ENCODE data around the gene GALNT5.

GALNT5 gene

DNA sequence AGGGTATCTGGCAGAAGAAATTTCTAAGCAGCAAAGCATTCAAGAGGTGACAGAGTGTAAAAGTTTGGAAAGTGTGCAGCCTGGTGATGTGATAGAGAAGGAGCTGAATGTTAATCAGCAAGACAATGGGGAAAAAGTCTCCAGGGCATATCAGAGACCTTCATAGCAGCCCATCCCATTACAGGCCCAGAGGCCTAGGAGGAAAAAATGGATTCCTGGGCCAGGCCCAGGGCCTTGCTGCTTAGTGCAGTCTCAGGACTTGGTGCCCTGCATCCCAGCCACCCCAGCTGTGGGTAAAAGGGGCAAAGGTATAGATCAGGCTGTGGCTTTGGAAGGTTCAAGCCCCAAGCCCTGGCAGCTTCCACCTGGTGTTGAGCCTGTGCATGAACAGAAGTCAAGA, 104.0 kb downstream of the GALNT5 start:
- Histone ChIP-seq H3K4me3 (ENCODE audit: low read length in 2 of 2) (no peak overlapping the region), H3K4me1 (ENCODE audit: control insufficient read depth in 2 of 2, insufficient read depth in 1 of 2, low read depth in 1 of 2, low read length in 2 of 2) (no peaks in the 10 kb centered on the region), H3K23ac (ENCODE audit: low read depth, low read length, poor library complexity) (no peak overlapping the region), H2BK12ac (ENCODE audit: low read length) (no peak overlapping the region), H4K91ac (ENCODE audit: low read depth, low read length, poor library complexity) (no peak overlapping the region), H2BK120ac (ENCODE audit: low read depth, low read length) (no peak overlapping the region), H3K36me3 (replicated peaks in 1 of 2; ENCODE audit: control insufficient read depth in 2 of 2, insufficient read depth in 2 of 2, low read length in 2 of 2) (no peaks in the 10 kb centered on the region), H3K18ac (ENCODE audit: low read length) (no peak overlapping the region), H3K27me3 (ENCODE audit: control insufficient read depth in 3 of 3, insufficient read depth in 3 of 3, low read depth in 1 of 3, low read length in 3 of 3) (no peaks in the 10 kb centered on the region), H2BK5ac (ENCODE audit: low read length) (no peak overlapping the region), H3K4me2 (ENCODE audit: insufficient read depth, low read length, poor library complexity, severe bottlenecking) (no peak overlapping the region), H3K9me3 (replicated peaks in 1 of 2; ENCODE audit: control insufficient read depth in 2 of 2, insufficient read depth in 1 of 2, low read depth in 1 of 2, low read length in 2 of 2) (peaks cover 0 to 3% of the 10 kb centered on the region in 2 donors), H3K4ac (ENCODE audit: low read length) (no peak overlapping the region), H2BK15ac (ENCODE audit: low read length) (no peak overlapping the region), H4K8ac (ENCODE audit: low read depth, low read length) (no peak overlapping the region), H3K79me1 (ENCODE audit: low read depth, low read length) (no peaks in the 10 kb centered on the region), H3K9ac (ENCODE audit: low read depth, low read length, poor library complexity) (no peak overlapping the region), H2AFZ (ENCODE audit: low read length) (no peak overlapping the region), H3K27ac (replicated peaks; ENCODE audit: low read length) (no peak overlapping the region), H3K14ac (ENCODE audit: low read length) (no peak overlapping the region), H2AK5ac (ENCODE audit: low read depth, low read length) (no peak overlapping the region)
- DNase-seq (ENCODE audit: low spot score): no peak

DNA sequence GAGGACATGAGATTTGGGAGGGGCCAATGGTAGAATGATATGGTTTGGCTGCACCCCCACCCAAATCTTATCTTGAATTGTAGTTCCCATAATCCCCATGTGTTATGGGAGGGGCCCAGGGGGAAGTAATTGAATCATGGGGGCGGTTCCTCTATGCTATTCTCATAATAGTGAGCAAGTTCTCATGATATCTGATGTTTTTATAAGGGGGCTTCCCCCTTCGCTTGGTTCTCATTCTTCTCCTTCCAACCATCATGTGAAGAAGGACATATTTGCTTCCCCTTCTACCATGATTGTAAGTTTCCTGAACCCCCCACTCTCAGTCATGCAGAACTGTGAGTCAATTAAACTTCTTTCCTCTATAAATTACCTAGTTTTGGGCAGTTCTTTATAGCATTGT, 105.1 kb downstream of the GALNT5 start:
- H2BK12ac ChIP-seq (ENCODE audit: low read length): no peak overlapping the region
- H3K4me1 ChIP-seq (ENCODE audit: control insufficient read depth in 2 of 2, insufficient read depth in 1 of 2, low read depth in 1 of 2, low read length in 2 of 2): no peaks in the 10 kb centered on the region
- H2AFZ ChIP-seq (ENCODE audit: low read length): no peak overlapping the region
- H2BK5ac ChIP-seq (ENCODE audit: low read length): no peak overlapping the region
- H3K4me3 ChIP-seq (ENCODE audit: low read length in 2 of 2): no peak overlapping the region
- no peak overlapping the region for H3K14ac ChIP-seq (ENCODE audit: low read length)
- H3K23ac ChIP-seq (ENCODE audit: low read depth, low read length, poor library complexity): no peak overlapping the region
- no peak overlapping the region for H3K27ac ChIP-seq (replicated peaks; ENCODE audit: low read length)
- H3K9ac ChIP-seq (ENCODE audit: low read depth, low read length, poor library complexity): no peak overlapping the region
- no peak overlapping the region for H3K4me2 ChIP-seq (ENCODE audit: insufficient read depth, low read length, poor library complexity, severe bottlenecking)
- H3K4ac ChIP-seq (ENCODE audit: low read length): no peak overlapping the region
- no peak overlapping the region for H3K18ac ChIP-seq (ENCODE audit: low read length)
- no peaks in the 10 kb centered on the region for H3K79me1 ChIP-seq (ENCODE audit: low read depth, low read length)
- no peak overlapping the region for H2BK120ac ChIP-seq (ENCODE audit: low read depth, low read length)
- H2AK5ac ChIP-seq (ENCODE audit: low read depth, low read length): no peak overlapping the region
- H4K8ac ChIP-seq (ENCODE audit: low read depth, low read length): no peak overlapping the region
- no peak overlapping the region for H4K91ac ChIP-seq (ENCODE audit: low read depth, low read length, poor library complexity)
- H3K27me3 ChIP-seq (ENCODE audit: control insufficient read depth in 3 of 3, insufficient read depth in 3 of 3, low read depth in 1 of 3, low read length in 3 of 3): no peaks in the 10 kb centered on the region
- no peak for DNase-seq (ENCODE audit: low spot score)
- H3K9me3 ChIP-seq (replicated peaks in 1 of 2; ENCODE audit: control insufficient read depth in 2 of 2, insufficient read depth in 1 of 2, low read depth in 1 of 2, low read length in 2 of 2): peaks cover 0 to 3% of the 10 kb centered on the region in 2 donors
- no peaks in the 10 kb centered on the region for H3K36me3 ChIP-seq (replicated peaks in 1 of 2; ENCODE audit: control insufficient read depth in 2 of 2, insufficient read depth in 2 of 2, low read length in 2 of 2)
- no peak overlapping the region for H2BK15ac ChIP-seq (ENCODE audit: low read length)
- WGBS, 2 donors (ENCODE audit: extremely low coverage in 2 of 2, insufficient read length in 2 of 2, insufficient replicate concordance in 1 of 2): no CpG with 5 or more reads among the region's 2 CpGs

DNA sequence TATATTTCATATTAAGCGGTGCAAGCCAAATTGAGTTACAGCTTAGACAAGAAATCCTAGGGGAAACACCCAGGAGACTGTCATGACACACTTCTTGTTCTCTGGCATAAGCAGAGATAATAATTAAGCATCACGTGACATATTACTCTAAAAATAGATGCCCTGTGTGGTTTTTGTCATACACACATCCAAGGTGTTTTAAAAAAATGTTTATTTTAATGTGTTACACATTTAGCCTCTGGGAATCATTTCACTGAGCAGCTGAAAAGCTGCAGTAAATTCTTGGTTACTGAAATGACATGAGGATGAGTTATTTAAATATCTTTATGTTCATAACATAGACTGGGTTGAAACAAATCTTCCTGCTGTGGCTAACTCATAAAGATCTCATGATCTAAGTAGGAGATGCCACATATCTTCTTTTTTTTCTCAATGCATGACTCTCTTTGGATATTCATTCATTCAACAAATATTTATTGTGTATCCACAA, 106.2 kb downstream of the GALNT5 start:
- Histone ChIP-seq H2AK5ac (ENCODE audit: low read depth, low read length) (no peak overlapping the region), H2BK12ac (ENCODE audit: low read length) (no peak overlapping the region), H2BK120ac (ENCODE audit: low read depth, low read length) (no peak overlapping the region), H4K91ac (ENCODE audit: low read depth, low read length, poor library complexity) (no peak overlapping the region), H2AFZ (ENCODE audit: low read length) (no peak overlapping the region), H3K4ac (ENCODE audit: low read length) (no peak overlapping the region), H3K4me2 (ENCODE audit: insufficient read depth, low read length, poor library complexity, severe bottlenecking) (no peak overlapping the region), H4K8ac (ENCODE audit: low read depth, low read length) (no peak overlapping the region), H3K23ac (ENCODE audit: low read depth, low read length, poor library complexity) (no peak overlapping the region), H3K79me1 (ENCODE audit: low read depth, low read length) (no peaks in the 10 kb centered on the region), H3K4me3 (ENCODE audit: low read length in 2 of 2) (no peak overlapping the region), H3K18ac (ENCODE audit: low read length) (no peak overlapping the region), H3K9ac (ENCODE audit: low read depth, low read length, poor library complexity) (no peak overlapping the region), H3K27me3 (ENCODE audit: control insufficient read depth in 3 of 3, insufficient read depth in 3 of 3, low read depth in 1 of 3, low read length in 3 of 3) (no peaks in the 10 kb centered on the region), H3K27ac (replicated peaks; ENCODE audit: low read length) (no peak overlapping the region), H3K4me1 (ENCODE audit: control insufficient read depth in 2 of 2, insufficient read depth in 1 of 2, low read depth in 1 of 2, low read length in 2 of 2) (no peaks in the 10 kb centered on the region), H2BK15ac (ENCODE audit: low read length) (no peak overlapping the region), H3K36me3 (replicated peaks in 1 of 2; ENCODE audit: control insufficient read depth in 2 of 2, insufficient read depth in 2 of 2, low read length in 2 of 2) (no peaks in the 10 kb centered on the region), H3K14ac (ENCODE audit: low read length) (no peak overlapping the region), H3K9me3 (replicated peaks in 1 of 2; ENCODE audit: control insufficient read depth in 2 of 2, insufficient read depth in 1 of 2, low read depth in 1 of 2, low read length in 2 of 2) (peaks cover 0 to 3% of the 10 kb centered on the region in 2 donors), H2BK5ac (ENCODE audit: low read length) (no peak overlapping the region)
- no CpG with 5 or more reads among the region's 2 CpGs for WGBS, 2 donors (ENCODE audit: extremely low coverage in 2 of 2, insufficient read length in 2 of 2, insufficient replicate concordance in 1 of 2)
- DNase-seq (ENCODE audit: low spot score): no peak
